Tracheal epithelial cell (primary cell): Measurements from ENCODE around the gene UROC1. TPM values are rescaled to one million over a fixed set of nuclear protein-coding genes. Genes with fewer than 3 reads are reported as not detected.

Source experiments
- total RNA-seq: library from RNA; depleted of rRNA; stranded (reverse); fragments of >200 nt; gene quantifications from 2 replicates; pipeline ENCODE4 v1.2.1, GENCODE V29; 2014

Gene UROC1
- total RNA-seq: not detected in 2 replicates

GRCh38 chr3:126517291-126517951 is at the start of gene UROC1:
Gene UROC1 (minus strand): TSS chr3:126517773. CDS start chr3:126517719, 54 bp downstream.

GRCh38 chr3:126558336-126559071 is 40.9 kb upstream of the UROC1 start, which contains the start of gene C3orf22:
Gene C3orf22 (minus strand): TSS chr3:126558932. CDS start chr3:126553390, 5,542 bp downstream.

GRCh38 chr3:126523745-126524428 is 6.3 kb upstream of the UROC1 start, which contains the start of gene CHST13:
Gene CHST13 (plus strand): TSS chr3:126524155. CDS start chr3:126524333, 178 bp downstream.

DNA sequence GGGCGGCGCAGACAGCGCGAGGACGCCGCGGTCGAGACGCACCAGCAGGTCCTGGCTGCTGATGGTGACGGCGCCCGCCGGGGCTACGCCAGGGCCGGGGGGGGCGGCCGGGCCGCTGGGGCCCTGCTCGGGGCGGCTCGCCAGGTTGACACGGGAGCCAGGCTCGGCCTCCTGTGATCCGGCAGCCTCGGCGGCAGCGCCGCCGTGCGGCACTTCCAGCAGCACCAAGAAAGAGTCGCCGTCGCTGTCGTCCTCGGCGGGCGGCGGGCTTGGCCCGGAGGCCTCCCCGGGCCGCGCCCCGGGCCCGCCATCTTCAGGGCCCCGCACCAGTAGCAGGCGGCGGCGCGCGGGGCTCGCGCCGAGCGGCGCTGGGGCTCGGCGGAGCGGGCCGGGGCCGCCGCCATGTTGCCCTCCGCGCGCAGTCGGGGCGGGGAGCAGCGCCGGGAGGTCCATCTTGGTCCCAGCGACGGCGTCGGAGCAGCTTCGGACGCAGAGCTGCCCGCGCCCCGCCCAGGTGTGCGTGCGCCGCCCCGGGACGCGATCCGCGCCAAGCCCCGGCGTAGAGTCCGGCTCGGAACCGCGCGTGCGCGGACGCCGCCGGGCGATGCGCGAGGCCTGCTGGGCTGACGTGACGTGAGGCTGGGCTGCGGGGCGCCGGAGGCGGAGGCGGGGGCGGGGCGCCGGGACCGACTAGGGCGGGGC is 42.0 kb downstream of the UROC1 start, which contains the start of gene ZXDC:
ZXDC (minus strand) TSS at position 479 of the 702 bp plus-strand sequence; CDS start at position 453, 26 bp downstream.

Other genes with a start within 250 kb of the UROC1 start
- gene KLF15, start 160.4 kb downstream of the UROC1 start, total RNA-seq: 3.2 TPM in 1 of 2 replicates, not detected in the other
- gene CFAP100, start 122.9 kb downstream of the UROC1 start, total RNA-seq: not detected in 2 replicates
- gene ZXDC, start 41.9 kb downstream of the UROC1 start, total RNA-seq: 30.8 and 34.1 TPM in 2 replicates
- gene CHST13, start 6.4 kb upstream of the UROC1 start, total RNA-seq: 0.24 TPM in 1 of 2 replicates, not detected in the other
- gene C3orf22, start 41.2 kb upstream of the UROC1 start, total RNA-seq: not detected in 2 replicates
- gene TXNRD3, start 137.4 kb upstream of the UROC1 start, total RNA-seq: 12.3 and 15.8 TPM in 2 replicates
- gene CHCHD6, start 186.5 kb upstream of the UROC1 start, total RNA-seq: 17.6 and 23.7 TPM in 2 replicates